Vagina (tissue), 2 donors: Measurements from ENCODE around the gene KATNB1. TPM values are rescaled to one million over a fixed set of nuclear protein-coding genes. Genes with fewer than 3 reads are reported as not detected.
"Not testable (repeated sequence)": the region's sequence is repeated elsewhere in the genome, so short reads cannot be mapped to it uniquely, and the experiment has no call there.

Experiments used
- DNase-seq, 2 donors: peaks; one replicate each; pipeline ENCODE4 v3.0.0-alpha.2; 2017; ENCODE audit errors: extremely low spot score in 2 of 2
- H3K27ac ChIP-seq: fragments of 200-600 bp; sonication (generic); one replicate; pipeline ENCODE4 v1.5.1; 2019
- H3K27me3 ChIP-seq: fragments of 200-600 bp; sonication (generic); one replicate; pipeline ENCODE4 v1.5.1; 2019
- H3K36me3 ChIP-seq, 2 donors: fragments of 200-600 bp; sonication (generic); one replicate each; pipeline ENCODE4 v1.5.1; 2017 to 2019
- H3K4me1 ChIP-seq: fragments of 200-600 bp; sonication (generic); one replicate; pipeline ENCODE4 v1.5.1; 2019
- H3K4me3 ChIP-seq, 2 donors: fragments of 200-600 bp; sonication (generic); 1 replicate in 1 of 2; 2 replicates in 1 of 2; pipeline ENCODE4 v1.5.1; 2016 to 2019
- H3K9me3 ChIP-seq: fragments of 200-600 bp; sonication (generic); one replicate; pipeline ENCODE4 v1.5.1; 2019
- CTCF ChIP-seq, 3 experiments: fragments of 450-650 bp in 2 of 3; fragments of 200-600 bp in 1 of 3; sonication (generic) in 1 of 3; IDR thresholded peaks; one replicate each; pipeline ENCODE4 v1.5.1; 2017 to 2019; ENCODE audit warnings: antibody characterized with exemption in 3 of 3, mild to moderate bottlenecking in 2 of 3, moderate library complexity in 2 of 3
- POLR2A ChIP-seq, 2 donors: fragments of 450-650 bp; IDR thresholded peaks; one replicate each; pipeline ENCODE4 v1.6.1; 2017; ENCODE audit warnings: antibody characterized with exemption in 2 of 2, mild to moderate bottlenecking in 2 of 2, moderate library complexity in 2 of 2
- POLR2AphosphoS5 ChIP-seq, 2 donors: sonication (generic); formaldehyde crosslinking; IDR thresholded peaks; one replicate each; pipeline ENCODE4 v1.9.0; 2017; ENCODE audit warnings: antibody characterized with exemption in 2 of 2, mild to moderate bottlenecking in 2 of 2, low read depth in 1 of 2; ENCODE audit not compliant: insufficient read depth in 1 of 2
- intact Hi-C: fragments of 100-400 bp; cut with DNase I; formaldehyde crosslinking; loops from one replicate; pipeline ENCODE4 v1.15.1; 2023
- total RNA-seq: library from RNA; depleted of rRNA; stranded (reverse); fragments of >200 nt; gene quantifications from one replicate; pipeline ENCODE4 v1.2.3, GENCODE V29; 2016

KATNB1 gene
- total RNA-seq, 1 donor from 2014 or later, result 23.6 TPM

GRCh38 chr16:57791195-57791892 lies 55.8 kb downstream of the KATNB1 start:
- peaks cover 23% of the 10 kb centered on the region for H3K4me1 ChIP-seq
- no peak overlapping the region for H3K27ac ChIP-seq
- H3K4me3 ChIP-seq, result no peak overlapping the region
- H3K36me3 ChIP-seq, result no peaks in the 10 kb centered on the region
- TF ChIP-seq POLR2AphosphoS5 (IDR thresholded peaks at IDR 0.05; ENCODE audit: insufficient read depth in 1 of 2, low read depth in 1 of 2), result no peak
- no peak for TF ChIP-seq CTCF (IDR thresholded peaks at IDR 0.05)
- no peak for TF ChIP-seq POLR2A (IDR thresholded peaks at IDR 0.05)
- DNase-seq, result no peak
- intact Hi-C loops, result no loop called here
- no peaks in the 10 kb centered on the region for H3K27me3 ChIP-seq
- no peaks in the 10 kb centered on the region for H3K9me3 ChIP-seq

GRCh38 chr16:57791893-57792461 lies 56.4 kb downstream of the KATNB1 start:
- TF ChIP-seq CTCF (IDR thresholded peaks at IDR 0.05) (no peak), POLR2AphosphoS5 (IDR thresholded peaks at IDR 0.05; ENCODE audit: insufficient read depth in 1 of 2, low read depth in 1 of 2) (no peak), POLR2A (IDR thresholded peaks at IDR 0.05) (no peak)
- intact Hi-C loops, result no loop called here
- no peaks in the 10 kb centered on the region for H3K27me3 ChIP-seq
- no peaks in the 10 kb centered on the region for H3K36me3 ChIP-seq
- DNase-seq, result no peak
- no peak overlapping the region for H3K4me3 ChIP-seq
- no peak overlapping the region for H3K27ac ChIP-seq
- no peaks in the 10 kb centered on the region for H3K9me3 ChIP-seq
- peaks cover 17% of the 10 kb centered on the region for H3K4me1 ChIP-seq

- Histone ChIP-seq H3K4me1 (peaks cover 26% of the 10 kb centered on the region), H3K27me3 (no peaks in the 10 kb centered on the region), H3K4me3 (no peak overlapping the region), H3K27ac (no peak overlapping the region), H3K36me3 (no peaks in the 10 kb centered on the region), H3K9me3 (no peaks in the 10 kb centered on the region)
- no peak for TF ChIP-seq CTCF (IDR thresholded peaks at IDR 0.05)
- TF ChIP-seq POLR2AphosphoS5 (IDR thresholded peaks at IDR 0.05; ENCODE audit: insufficient read depth in 1 of 2, low read depth in 1 of 2), result no peak
- TF ChIP-seq POLR2A (IDR thresholded peaks at IDR 0.05), result no peak
- intact Hi-C loops, result no loop called here
- no peak for DNase-seq
Observed at GRCh38 chr16:57794849-57795430, 59.4 kb downstream of the KATNB1 start.

GRCh38 chr16:57795431-57795878 lies 59.9 kb downstream of the KATNB1 start:
- no peaks in the 10 kb centered on the region for H3K27me3 ChIP-seq
- H3K4me1 ChIP-seq, result peaks cover 31% of the 10 kb centered on the region
- TF ChIP-seq POLR2AphosphoS5 (IDR thresholded peaks at IDR 0.05; ENCODE audit: insufficient read depth in 1 of 2, low read depth in 1 of 2) (no peak), CTCF (IDR thresholded peaks at IDR 0.05) (peak in 1 of 3 experiments; percentile 9)
- no peak for DNase-seq
- H3K27ac ChIP-seq, result no peak overlapping the region
- no peaks in the 10 kb centered on the region for H3K9me3 ChIP-seq
- intact Hi-C loops, result no loop called here
- H3K4me3 ChIP-seq, result no peak overlapping the region
- H3K36me3 ChIP-seq, result no peaks in the 10 kb centered on the region

GRCh38 chr16:57796014-57796413 lies 60.4 kb downstream of the KATNB1 start:
- intact Hi-C loops, H3K9me3 ChIP-seq, H3K4me3 ChIP-seq, H3K27me3 ChIP-seq, H3K36me3 ChIP-seq, H3K27ac ChIP-seq, DNase-seq: not testable (repeated sequence)
- H3K4me1 ChIP-seq, result peaks cover 36% of the 10 kb centered on the region
